OCI-LY7 (cell line): ENCODE results near the gene RYK.

ENCODE experiments used
- CTCF ChIP-seq: fragments of 200-600 bp; sonication (generic); conservative IDR thresholded peaks from 2 replicates; pipeline ENCODE4 v1.5.1; 2014; ENCODE audit warnings: mild to moderate bottlenecking, antibody characterized with exemption, low read length, moderate library complexity, mixed read lengths
- EZH2phosphoT487 ChIP-seq: fragments of 200-600 bp; sonication (generic); IDR thresholded peaks from 2 replicates; pipeline ENCODE4 v1.6.1; 2018; ENCODE audit warnings: low read depth, borderline replicate concordance, mild to moderate bottlenecking, mixed run types, antibody characterized with exemption, low read length, moderate library complexity, mixed read lengths

- no peak for TF ChIP-seq EZH2phosphoT487
- TF ChIP-seq CTCF = no peak
These were observed 95.2 kb downstream of the RYK start for GRCh38 chr3:134155446-134155845.
